Central memory CD8-positive, alpha-beta T cell (primary cell): ENCODE measurements around the gene PLA2G1B.

ENCODE experiments used
- ATAC-seq: fragments of 150-1000 bp; cut with Tn5 transposase; replicated peaks from 2 replicates; pipeline ENCODE4 v1.10.0; 2022; ENCODE audit warnings: mild to moderate bottlenecking, moderate FRiP score, moderate number of reproducible peaks; ENCODE audit not compliant: poor library complexity, severe bottlenecking; ENCODE audit errors: extremely low read depth
- DNase-seq, 2 donors: peaks; one replicate each; pipeline ENCODE4 v3.0.0; 2021; ENCODE audit warnings: low spot score in 2 of 2
- H3K27ac Mint-ChIP-seq: one replicate; pipeline ENCODE4 v1.8.0; 2022; ENCODE audit warnings: low read depth, mild to moderate bottlenecking, moderate library complexity, mixed read lengths
- H3K27me3 Mint-ChIP-seq: one replicate; pipeline ENCODE4 v1.8.0; 2022; ENCODE audit warnings: mixed read lengths
- H3K36me3 Mint-ChIP-seq: one replicate; pipeline ENCODE4 v1.8.0; 2022; ENCODE audit warnings: mild to moderate bottlenecking, moderate library complexity, mixed read lengths; ENCODE audit not compliant: insufficient read depth
- H3K4me1 Mint-ChIP-seq: one replicate; pipeline ENCODE4 v1.8.0; 2022; ENCODE audit warnings: mixed read lengths
- H3K4me3 Mint-ChIP-seq: one replicate; pipeline ENCODE4 v1.8.0; 2022; ENCODE audit warnings: mild to moderate bottlenecking, moderate library complexity, mixed read lengths
- H3K9me3 Mint-ChIP-seq: one replicate; pipeline ENCODE4 v1.8.0; 2022; ENCODE audit warnings: mixed read lengths

Gene PLA2G1B

DNA sequence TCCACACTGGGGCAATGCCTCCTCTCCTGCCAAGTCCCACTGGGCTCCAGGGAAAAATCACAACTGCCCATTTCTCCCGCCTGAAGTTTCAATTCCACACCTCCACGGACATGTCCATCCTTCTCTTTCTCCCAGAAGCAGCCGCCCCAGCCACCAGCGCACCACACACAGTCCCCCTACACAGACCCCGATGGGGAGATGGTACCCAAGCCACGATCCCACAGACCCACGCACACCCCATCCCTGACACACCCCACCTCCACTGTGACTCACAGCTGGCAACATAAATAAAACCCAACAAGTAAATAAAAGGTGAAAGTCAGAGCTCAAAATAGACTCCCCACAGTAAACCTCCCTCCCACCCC is 38.7 kb upstream of the PLA2G1B start:
- Mint-ChIP-seq H3K4me3 (no peak overlapping the region), H3K27me3 (peaks cover 88% of the 10 kb centered on the region)

DNA sequence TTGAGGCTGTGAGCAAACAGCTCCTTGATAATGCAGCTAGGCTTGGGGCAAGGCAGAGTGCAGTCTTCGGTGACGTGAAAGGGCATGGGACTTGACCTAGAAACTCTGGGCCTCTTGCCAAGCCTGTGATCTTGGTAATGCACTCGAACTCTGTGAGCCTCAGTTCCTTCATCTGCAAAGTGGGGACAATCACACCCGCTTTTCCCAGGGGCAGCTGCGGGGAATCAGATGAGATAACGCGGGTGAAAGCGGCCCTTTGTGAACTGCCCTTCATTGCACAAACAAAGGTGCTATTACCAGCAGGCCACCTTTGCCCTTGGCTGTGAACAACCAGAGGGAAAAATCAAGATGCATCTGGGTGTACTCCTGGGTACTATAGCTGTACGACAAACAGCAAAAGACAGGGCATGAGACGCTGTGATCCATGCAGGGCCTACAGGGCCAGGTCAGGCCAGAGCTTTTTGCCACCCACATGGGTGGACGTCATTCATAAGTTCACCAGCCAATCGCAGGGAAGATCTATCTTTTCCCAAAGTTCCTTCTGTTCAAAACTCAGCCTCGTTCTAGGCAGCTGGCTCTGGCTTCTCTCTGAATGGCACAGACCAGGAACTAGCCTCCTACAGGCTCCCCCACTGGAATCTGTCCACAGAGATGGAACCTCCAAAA is 38.2 kb upstream of the PLA2G1B start:
- Mint-ChIP-seq H3K4me1 (peaks cover 24% of the 10 kb centered on the region), H3K27me3 (peaks cover 88% of the 10 kb centered on the region), H3K36me3 (peaks cover 3% of the 10 kb centered on the region), H3K9me3 (no peaks in the 10 kb centered on the region), H3K4me3 (no peak overlapping the region), H3K27ac (no peak overlapping the region)
- DNase-seq (no peak), ATAC-seq (no peak)

More for the DNA sequence above, 38.7 kb upstream of the PLA2G1B start:
- no peak for ATAC-seq
- Mint-ChIP-seq H3K36me3 (peaks cover 3% of the 10 kb centered on the region), H3K27ac (no peak overlapping the region), H3K9me3 (no peaks in the 10 kb centered on the region), H3K4me1 (peaks cover 24% of the 10 kb centered on the region)
- no peak for DNase-seq

DNA sequence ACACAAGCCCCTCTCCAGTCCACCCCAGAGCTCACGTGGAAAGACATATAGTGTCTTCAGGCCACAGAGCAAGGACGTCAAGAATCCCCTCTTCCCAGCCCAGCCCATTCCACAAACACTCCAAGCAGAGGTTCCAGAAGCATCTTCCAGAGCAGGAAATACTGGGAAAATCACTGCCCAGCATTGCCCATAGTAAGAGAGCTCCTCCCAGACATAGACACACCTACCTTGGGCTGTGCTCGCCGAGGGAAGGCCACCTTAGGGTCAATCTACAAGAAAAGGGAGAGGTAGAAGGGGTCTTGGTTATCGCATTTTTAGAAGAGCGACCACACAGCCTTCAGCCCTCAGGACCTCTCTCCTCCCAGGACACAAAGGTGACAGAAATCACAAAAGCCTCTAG is 36.9 kb upstream of the PLA2G1B start:
- Mint-ChIP-seq H3K36me3 (peaks cover 1% of the 10 kb centered on the region), H3K27ac (no peak overlapping the region), H3K4me3 (no peak overlapping the region), H3K27me3 (peaks cover 88% of the 10 kb centered on the region), H3K4me1 (peaks cover 10% of the 10 kb centered on the region), H3K9me3 (no peaks in the 10 kb centered on the region)
- DNase-seq (no peak), ATAC-seq (no peak)

DNA sequence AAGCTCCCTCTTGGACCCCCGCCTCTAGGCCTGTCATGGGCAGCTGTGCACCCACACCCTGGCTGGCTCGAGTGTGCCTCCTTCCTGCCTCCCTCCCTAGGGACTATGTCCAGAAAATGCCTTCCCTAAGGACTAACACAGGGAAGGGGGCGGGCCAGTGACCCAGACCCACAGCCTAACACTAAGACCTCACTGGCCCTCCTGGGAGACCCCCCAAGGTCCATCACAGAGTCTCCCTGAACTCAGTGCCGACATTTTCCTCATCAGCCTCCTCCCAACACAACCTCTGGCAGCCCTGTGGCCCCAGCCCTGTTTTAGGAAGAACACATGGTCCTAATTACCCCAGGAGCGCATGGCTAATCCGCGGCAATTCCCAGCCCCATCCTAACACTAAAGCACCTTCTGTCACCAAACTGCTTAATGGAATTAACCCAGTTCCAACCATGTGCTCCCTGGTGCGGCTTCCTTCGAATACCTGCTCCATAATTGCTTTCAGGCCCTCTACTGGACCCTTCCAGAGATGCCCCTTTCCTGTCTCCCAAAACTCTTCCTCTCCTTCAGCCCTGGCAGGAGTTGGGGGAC is 35.8 kb upstream of the PLA2G1B start:
- peaks cover 9% of the 10 kb centered on the region for H3K4me1 Mint-ChIP-seq
- ATAC-seq = no peak
- no peak overlapping the region for H3K4me3 Mint-ChIP-seq
- no peak overlapping the region for H3K27ac Mint-ChIP-seq
- no peaks in the 10 kb centered on the region for H3K9me3 Mint-ChIP-seq
- H3K36me3 Mint-ChIP-seq = no peaks in the 10 kb centered on the region
- H3K27me3 Mint-ChIP-seq = peaks cover 95% of the 10 kb centered on the region
- DNase-seq = no peak

DNA sequence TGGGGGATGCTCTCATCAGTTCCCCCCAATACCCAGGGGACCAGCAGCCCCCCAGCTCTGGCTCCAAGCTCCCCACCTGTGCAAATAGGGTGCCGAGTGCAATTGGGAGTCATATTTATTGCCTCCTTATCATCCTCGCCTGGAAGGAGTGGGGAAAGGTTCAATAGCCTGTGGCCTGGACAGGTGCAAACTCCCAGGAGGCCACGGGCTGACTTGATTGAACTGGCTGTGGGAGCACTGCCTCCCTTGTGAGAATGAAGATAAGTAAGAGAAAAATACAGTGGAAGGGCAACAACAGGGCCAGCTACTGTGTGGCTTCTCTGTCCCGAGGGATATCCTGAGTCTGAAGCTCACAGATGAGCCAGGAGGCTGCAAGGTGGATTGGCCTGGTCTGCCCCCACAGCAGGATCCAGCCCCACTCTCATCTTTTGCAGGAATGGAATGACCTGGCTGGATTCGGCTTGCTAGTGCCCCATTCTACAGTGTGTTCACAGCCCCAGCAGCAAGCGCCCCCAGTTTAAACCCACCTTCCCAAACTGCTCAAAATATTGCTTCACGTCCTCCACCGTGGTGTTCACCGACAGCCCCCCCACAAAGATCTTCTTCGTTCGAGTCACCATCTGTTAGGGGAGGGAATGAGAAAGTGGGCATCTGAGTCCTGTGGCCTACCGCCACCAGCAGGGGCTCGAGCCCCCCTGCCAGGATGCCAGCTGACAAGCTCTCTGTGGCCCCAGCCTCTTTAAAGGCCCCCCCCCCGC is 35.1 kb upstream of the PLA2G1B start:
- Mint-ChIP-seq H3K36me3 (no peaks in the 10 kb centered on the region), H3K9me3 (no peaks in the 10 kb centered on the region), H3K27me3 (peaks cover 99% of the 10 kb centered on the region), H3K4me1 (peaks cover 9% of the 10 kb centered on the region), H3K4me3 (no peak overlapping the region), H3K27ac (no peak overlapping the region)
- DNase-seq (no peak), ATAC-seq (no peak)

DNA sequence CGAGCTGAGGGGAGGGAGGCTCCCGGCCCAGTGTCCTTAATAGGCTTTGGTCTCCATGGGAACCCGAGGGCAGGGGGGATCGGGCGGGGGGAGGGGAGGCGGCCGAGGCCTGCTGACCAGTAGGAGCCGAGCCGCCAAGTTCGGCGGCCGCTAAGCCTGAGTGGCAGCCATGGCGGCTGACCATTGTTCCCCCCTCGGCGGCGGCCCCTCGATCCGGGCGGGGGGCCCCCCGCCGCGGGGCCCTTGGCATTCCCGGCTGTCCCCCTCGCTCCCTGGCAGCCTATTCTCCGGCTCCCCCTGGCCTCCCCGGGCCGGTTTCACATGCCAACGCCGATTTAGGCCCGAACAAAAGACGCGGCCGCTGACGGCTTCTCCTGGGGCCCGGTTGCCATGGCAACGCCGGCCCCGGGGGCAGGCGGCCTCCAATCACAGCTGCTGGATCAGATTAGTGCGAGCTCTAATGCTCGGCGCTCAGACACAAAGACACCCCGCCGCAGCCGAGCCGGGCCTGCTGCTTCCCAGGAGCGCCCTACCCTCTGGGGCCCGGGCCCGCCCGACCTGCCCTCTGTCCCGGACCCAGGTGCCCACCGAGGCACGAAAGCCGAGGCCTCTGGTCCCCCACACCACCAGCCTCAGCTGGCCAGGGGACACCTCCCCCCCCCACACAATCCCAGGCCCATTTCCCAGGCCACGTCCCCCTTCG is 34.1 kb upstream of the PLA2G1B start:
- Mint-ChIP-seq H3K4me1 (peaks cover 9% of the 10 kb centered on the region), H3K36me3 (no peaks in the 10 kb centered on the region), H3K9me3 (no peaks in the 10 kb centered on the region), H3K27ac (no peak overlapping the region), H3K27me3 (peaks cover 92% of the 10 kb centered on the region), H3K4me3 (no peak overlapping the region)
- no peak for DNase-seq
- no peak for ATAC-seq

DNA sequence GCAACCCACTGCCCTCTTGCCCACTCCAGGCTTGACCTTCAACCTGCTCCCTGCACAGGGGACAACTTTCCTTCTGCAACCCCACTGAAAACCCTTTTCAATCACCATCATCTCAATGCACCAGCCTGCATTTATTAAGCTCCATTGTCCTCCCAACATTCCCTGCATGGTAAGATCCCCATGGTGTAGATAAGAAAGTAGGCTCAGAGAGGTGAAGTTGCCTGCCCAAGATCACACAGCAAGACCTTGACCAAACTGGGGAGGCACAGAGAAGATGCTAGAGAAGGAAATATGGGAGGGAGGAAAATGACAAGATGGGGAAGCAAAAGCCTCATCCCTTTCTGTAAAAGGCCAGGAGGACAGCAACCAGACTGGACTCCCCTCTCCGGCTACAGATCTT is 31.5 kb upstream of the PLA2G1B start:
- Mint-ChIP-seq H3K27me3 (peaks cover 67% of the 10 kb centered on the region), H3K36me3 (no peaks in the 10 kb centered on the region), H3K4me1 (peaks cover 9% of the 10 kb centered on the region), H3K4me3 (no peak overlapping the region), H3K27ac (no peak overlapping the region), H3K9me3 (no peaks in the 10 kb centered on the region)
- ATAC-seq (no peak), DNase-seq (no peak)

DNA sequence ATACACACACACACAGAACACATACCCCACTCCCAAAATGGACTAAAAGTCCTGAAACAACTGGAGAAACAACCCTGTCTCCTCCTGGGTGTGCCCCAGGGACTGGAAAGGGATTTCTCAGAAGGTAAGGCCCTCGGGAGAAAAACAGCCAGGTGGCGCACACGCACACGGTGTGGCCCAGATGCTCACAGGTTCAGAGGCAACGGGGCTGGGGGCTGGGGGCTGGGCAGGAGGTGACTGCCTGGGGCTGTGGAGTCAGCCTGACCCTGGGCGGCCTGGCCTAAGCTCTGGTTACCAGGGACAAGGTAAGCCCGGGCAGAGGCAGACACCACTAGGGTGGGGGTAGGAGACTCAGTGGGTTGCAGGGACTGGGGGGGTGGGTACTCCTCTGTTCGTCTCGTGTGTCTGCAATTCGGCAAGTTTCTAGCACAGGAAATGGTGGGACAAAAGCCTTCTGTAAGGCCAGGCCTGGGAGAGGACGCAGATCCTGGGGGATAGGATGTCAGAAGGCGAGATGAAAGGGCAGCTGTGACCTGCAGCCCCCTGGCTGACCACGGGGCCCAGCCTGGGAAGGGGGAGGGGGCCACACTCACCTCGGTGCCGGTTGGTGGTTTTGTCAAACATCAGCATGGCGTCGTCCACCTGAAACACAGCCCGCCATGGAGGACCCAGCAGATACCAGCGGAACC is 31.0 kb upstream of the PLA2G1B start:
- DNase-seq (no peak), ATAC-seq (no peak)
- H3K36me3 Mint-ChIP-seq = no peaks in the 10 kb centered on the region
- no peaks in the 10 kb centered on the region for H3K9me3 Mint-ChIP-seq
- no peak overlapping the region for H3K4me3 Mint-ChIP-seq
- no peak overlapping the region for H3K27ac Mint-ChIP-seq
- peaks cover 9% of the 10 kb centered on the region for H3K4me1 Mint-ChIP-seq
- H3K27me3 Mint-ChIP-seq = peaks cover 61% of the 10 kb centered on the region

DNA sequence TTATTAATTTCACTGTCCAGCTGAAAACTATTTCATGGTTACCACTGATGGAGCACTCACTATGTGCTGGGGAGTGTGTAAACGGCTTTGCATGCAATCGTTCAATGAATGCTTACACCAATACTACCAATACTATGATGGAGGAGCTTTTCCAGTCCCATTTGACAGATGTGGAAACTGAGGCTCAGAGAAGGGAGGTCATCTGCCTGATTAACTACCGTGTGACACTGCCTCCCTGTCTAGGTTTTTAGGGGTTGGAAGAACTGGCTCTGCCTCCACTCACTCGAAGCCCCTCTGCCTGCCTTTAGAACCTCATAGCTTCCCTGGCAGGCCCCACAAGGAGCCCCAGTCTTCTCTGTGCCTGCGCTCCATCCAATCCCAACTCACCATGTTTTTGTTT is 29.5 kb upstream of the PLA2G1B start:
- no peaks in the 10 kb centered on the region for H3K36me3 Mint-ChIP-seq
- H3K9me3 Mint-ChIP-seq = no peaks in the 10 kb centered on the region
- peaks cover 5% of the 10 kb centered on the region for H3K4me1 Mint-ChIP-seq
- no peak overlapping the region for H3K4me3 Mint-ChIP-seq
- ATAC-seq = no peak
- H3K27me3 Mint-ChIP-seq = peaks cover 47% of the 10 kb centered on the region
- H3K27ac Mint-ChIP-seq = no peak overlapping the region
- DNase-seq = no peak

DNA sequence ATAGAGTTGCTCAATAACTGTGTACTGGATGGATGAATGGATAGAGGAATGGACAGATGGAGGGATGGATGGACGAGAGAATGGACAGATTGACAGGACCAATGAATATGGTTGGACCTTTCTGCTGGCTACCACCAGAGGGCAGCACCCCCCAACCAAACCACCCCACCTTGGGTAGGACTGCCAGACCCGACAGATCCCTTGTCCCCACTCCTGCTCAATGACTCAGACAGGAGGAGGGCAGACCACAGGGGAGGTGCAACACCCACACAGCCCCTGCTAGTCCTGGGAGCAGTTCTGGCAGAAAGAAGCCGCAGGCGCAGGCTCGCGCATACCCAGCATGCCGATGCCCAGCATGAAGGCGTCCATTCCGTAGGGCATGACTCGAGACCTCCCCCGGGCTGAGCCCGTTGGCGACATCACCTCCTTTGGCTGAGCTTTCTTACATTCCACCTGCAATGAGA is 29.0 kb upstream of the PLA2G1B start:
- ATAC-seq (peak; percentile 79), DNase-seq (peak; percentile 49 to 65)
- no peaks in the 10 kb centered on the region for H3K9me3 Mint-ChIP-seq
- peaks cover under 1% of the 10 kb centered on the region for H3K4me1 Mint-ChIP-seq
- no peak overlapping the region for H3K27ac Mint-ChIP-seq
- no peak overlapping the region for H3K4me3 Mint-ChIP-seq
- no peaks in the 10 kb centered on the region for H3K36me3 Mint-ChIP-seq
- peaks cover 44% of the 10 kb centered on the region for H3K27me3 Mint-ChIP-seq

DNA sequence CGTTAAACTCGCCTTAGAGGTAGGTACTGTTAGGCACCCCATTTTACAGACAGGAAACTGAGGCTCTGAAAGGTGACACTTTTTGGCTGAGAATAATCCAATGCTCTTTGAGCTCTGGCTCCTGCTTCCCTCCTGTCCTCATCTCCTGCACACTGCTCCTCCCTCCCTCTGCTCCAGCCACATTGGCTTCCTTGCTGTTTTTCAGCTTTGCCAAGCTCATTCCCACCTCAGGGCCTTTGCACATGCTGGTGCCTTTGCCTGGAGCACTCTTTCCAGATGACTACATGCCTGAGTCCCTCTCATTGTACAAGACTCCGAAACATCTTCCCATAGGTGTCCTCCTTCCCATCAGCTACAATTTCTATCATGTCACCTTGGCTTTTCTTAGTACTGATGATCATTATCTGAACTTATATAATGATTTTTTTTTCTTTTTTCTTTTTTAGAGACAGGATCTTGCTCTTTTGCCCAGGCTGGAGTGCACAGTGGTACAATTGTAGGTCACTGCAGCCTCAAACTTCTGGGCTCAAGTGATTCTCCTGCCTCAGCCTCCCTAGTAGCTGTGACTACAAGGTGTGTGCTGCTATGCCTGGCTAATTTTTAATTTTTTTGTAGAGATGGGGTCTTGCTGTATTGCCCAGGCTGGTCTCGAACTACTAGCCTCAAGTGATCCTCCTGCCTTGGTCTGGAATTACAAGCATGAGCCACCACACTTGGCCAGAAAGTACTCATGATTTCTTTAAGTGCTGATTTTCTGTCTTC is 26.2 kb upstream of the PLA2G1B start:
- DNase-seq = no peak
- Mint-ChIP-seq H3K9me3 (no peaks in the 10 kb centered on the region), H3K4me3 (no peak overlapping the region), H3K27me3 (peaks cover 34% of the 10 kb centered on the region), H3K36me3 (no peaks in the 10 kb centered on the region), H3K27ac (no peak overlapping the region), H3K4me1 (no peaks in the 10 kb centered on the region)
- no peak for ATAC-seq

DNA sequence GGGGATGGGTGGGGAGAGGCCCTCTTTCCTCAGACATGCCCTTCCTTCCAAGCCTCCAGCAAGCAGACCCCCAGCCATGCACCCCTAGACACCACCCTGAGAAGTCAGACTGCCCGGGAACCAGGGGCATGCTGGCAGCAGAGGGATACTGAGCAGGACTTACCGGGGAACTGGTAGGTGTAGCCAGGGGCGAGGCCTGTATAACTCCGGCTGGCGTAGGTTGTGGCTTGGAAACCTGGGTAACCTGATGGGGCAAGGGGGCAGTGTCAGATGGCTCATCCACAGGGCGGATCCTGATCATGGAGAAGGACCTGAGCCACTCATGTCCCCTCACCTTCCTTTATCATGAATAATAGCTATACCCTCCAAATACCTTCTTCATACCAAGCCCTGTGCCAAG is 25.6 kb upstream of the PLA2G1B start:
- Mint-ChIP-seq H3K36me3 (no peaks in the 10 kb centered on the region), H3K27me3 (peaks cover 28% of the 10 kb centered on the region), H3K27ac (no peak overlapping the region), H3K4me1 (no peaks in the 10 kb centered on the region), H3K9me3 (no peaks in the 10 kb centered on the region), H3K4me3 (no peak overlapping the region)
- ATAC-seq (no peak), DNase-seq (no peak)
